ENCODE results near the gene CNOT1. TPM values are rescaled to one million over a fixed set of nuclear protein-coding genes. Genes with fewer than 3 reads are reported as not detected.

Gene CNOT1
- total and polyA plus RNA-seq, 4 donors, result 34.0 to 131 (median 78.5) TPM

GRCh38 chr16:58591083-58591482 is 38.5 kb downstream of the CNOT1 start:
- H3K36me3 ChIP-seq (ENCODE audit: control insufficient read depth in 4 of 4, insufficient read depth in 3 of 4, low read depth in 1 of 4, low read length in 3 of 4), result peaks cover 0 to 39% (median 24%) of the 10 kb centered on the region in 4 donors
- peaks cover 4 to 23% (median 22%) of the 10 kb centered on the region in 4 donors for H3K4me1 ChIP-seq (ENCODE audit: control insufficient read depth in 4 of 4, insufficient read depth in 4 of 4, low read length in 3 of 4)
- peak overlapping the region in 1 of 2 donors; percentile 58 for H3K9ac ChIP-seq (ENCODE audit: low read depth in 1 of 2, low read length in 2 of 2)
- 32% methylated on average over 4 of the region's 4 CpGs for WGBS
- H3K4me3 ChIP-seq (ENCODE audit: low read depth in 1 of 3, low read length in 3 of 3), result no peak overlapping the region
- TF ChIP-seq FOXA2 (IDR thresholded peaks at IDR 0.05) (no peak), GABPA (IDR thresholded peaks at IDR 0.05 in 1 of 2, conservative IDR thresholded peaks at IDR 0.05 in 1 of 2) (no peak), SP1 (IDR thresholded peaks at IDR 0.05) (peak; percentile 13), HNF4A (conservative IDR thresholded peaks at IDR 0.05) (peak; percentile 30 to 69), REST (IDR thresholded peaks at IDR 0.05) (peak; percentile 26), NR2F2 (IDR thresholded peaks at IDR 0.05) (no peak), YY1 (IDR thresholded peaks at IDR 0.05) (peak; percentile 51), TAF1 (conservative IDR thresholded peaks at IDR 0.05) (no peak), JUND (IDR thresholded peaks at IDR 0.05) (peak in 1 of 2 donors; percentile 32), CTCF (IDR thresholded peaks at IDR 0.05; ENCODE audit: low read depth, low read length, missing input control) (no peak), RAD21 (IDR thresholded peaks at IDR 0.05) (peak in 1 of 2 donors; percentile 18), HNF4G (IDR thresholded peaks at IDR 0.05) (no peak), FOXA1 (IDR thresholded peaks at IDR 0.05) (no peak), RXRA (IDR thresholded peaks at IDR 0.05) (peak; percentile 36 to 65), EGR1 (IDR thresholded peaks at IDR 0.05; ENCODE audit: low read depth in 2 of 2) (no peak), ZBTB33 (IDR thresholded peaks at IDR 0.05) (no peak)
- TF ChIP-seq, protein P1, sequence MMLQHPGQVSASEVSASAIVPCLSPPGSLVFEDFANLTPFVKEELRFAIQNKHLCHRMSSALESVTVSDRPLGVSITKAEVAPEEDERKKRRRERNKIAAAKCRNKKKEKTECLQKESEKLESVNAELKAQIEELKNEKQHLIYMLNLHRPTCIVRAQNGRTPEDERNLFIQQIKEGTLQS (IDR thresholded peaks at IDR 0.05), result peak; percentile 43
- TF ChIP-seq, protein P2, sequence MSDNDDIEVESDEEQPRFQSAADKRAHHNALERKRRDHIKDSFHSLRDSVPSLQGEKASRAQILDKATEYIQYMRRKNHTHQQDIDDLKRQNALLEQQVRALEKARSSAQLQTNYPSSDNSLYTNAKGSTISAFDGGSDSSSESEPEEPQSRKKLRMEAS (IDR thresholded peaks at IDR 0.05), result peak; percentile 38
- no peak for DNase-seq (ENCODE audit: low spot score)
- no peaks in the 10 kb centered on the region for H3K27me3 ChIP-seq (ENCODE audit: control insufficient read depth in 4 of 4, insufficient read depth in 4 of 4, low read length in 3 of 4)
- peak overlapping the region; percentile 17 to 45 for H3K27ac ChIP-seq (ENCODE audit: low read depth in 1 of 2, low read length in 2 of 2)
- H3K9me3 ChIP-seq (ENCODE audit: control insufficient read depth in 4 of 4, low read length in 3 of 4), result no peaks in the 10 kb centered on the region

All from liver (tissue), 9 donors.